ENCODE data around the gene FAM72C.
"Not testable (repeated sequence)": the region's sequence is repeated elsewhere in the genome, so short reads cannot be mapped to it uniquely, and the experiment has no call there.

GRCh38 chr1:144012168-144012733 is 40.5 kb upstream of the FAM72C start:
- TF ChIP-seq CTCF, POLR2A (IDR thresholded peaks at IDR 0.05): not testable (repeated sequence)

Data from uterus (tissue), 2 donors.